ENCODE results near the gene MYRF. TPM values are rescaled to one million over a fixed set of nuclear protein-coding genes. Genes with fewer than 3 reads are reported as not detected.
A peak's percentile ranks its signal among the peaks of the same experiment; 100 is the strongest.

Gene MYRF
- total RNA-seq, 2 donors from 2014 or later: 7.0 to 13.1 TPM

- Histone ChIP-seq H3K4me1 (peaks cover 0 to 18% of the 10 kb centered on the region in 2 donors), H3K36me3 (peaks cover 7% of the 10 kb centered on the region), H3K27me3 (no peaks in the 10 kb centered on the region), H3K9me3 (no peaks in the 10 kb centered on the region), H3K4me3 (no peak overlapping the region), H3K27ac (no peak overlapping the region)
- TF ChIP-seq CTCF (IDR thresholded peaks at IDR 0.05): no peak
- no peak for DNase-seq (ENCODE audit: low spot score)
These were observed 32.5 kb upstream of the MYRF start for GRCh38 chr11:61719978-61720377.

DNA sequence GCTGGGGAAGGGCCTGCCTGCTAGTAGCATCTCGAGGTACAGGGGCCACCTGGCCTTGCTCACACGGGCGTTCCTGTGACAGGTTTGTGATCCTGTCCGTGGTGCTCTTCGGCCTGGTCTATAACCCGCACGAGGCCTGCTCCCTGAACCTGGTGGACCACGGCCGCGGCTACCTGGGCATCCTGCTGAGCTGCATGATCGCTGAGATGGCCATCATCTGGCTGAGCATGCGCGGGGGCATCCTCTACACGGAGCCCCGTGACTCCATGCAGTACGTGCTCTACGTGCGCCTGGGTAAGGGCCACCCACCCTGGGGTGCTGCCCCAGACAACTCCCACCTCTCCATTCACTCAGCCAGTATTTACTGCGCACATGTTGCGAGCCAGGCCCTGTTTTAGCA lies 31.8 kb upstream of the MYRF start:
- Histone ChIP-seq H3K9me3 (no peaks in the 10 kb centered on the region), H3K36me3 (peaks cover 9% of the 10 kb centered on the region), H3K4me1 (peaks cover 0 to 24% of the 10 kb centered on the region in 2 donors), H3K4me3 (no peak overlapping the region), H3K27me3 (no peaks in the 10 kb centered on the region), H3K27ac (no peak overlapping the region)
- no peak for DNase-seq (ENCODE audit: low spot score)
- no peak for TF ChIP-seq CTCF (IDR thresholded peaks at IDR 0.05)

GRCh38 chr11:61724437-61724836 lies 28.0 kb upstream of the MYRF start:
- Histone ChIP-seq H3K4me1 (peaks cover 0 to 43% of the 10 kb centered on the region in 2 donors), H3K36me3 (peaks cover 9% of the 10 kb centered on the region), H3K9me3 (no peaks in the 10 kb centered on the region), H3K4me3 (no peak overlapping the region), H3K27me3 (no peaks in the 10 kb centered on the region), H3K27ac (peak overlapping the region in 1 of 2 donors; percentile 37)
- no peak for DNase-seq (ENCODE audit: low spot score)
- no peak for TF ChIP-seq CTCF (IDR thresholded peaks at IDR 0.05)

DNA sequence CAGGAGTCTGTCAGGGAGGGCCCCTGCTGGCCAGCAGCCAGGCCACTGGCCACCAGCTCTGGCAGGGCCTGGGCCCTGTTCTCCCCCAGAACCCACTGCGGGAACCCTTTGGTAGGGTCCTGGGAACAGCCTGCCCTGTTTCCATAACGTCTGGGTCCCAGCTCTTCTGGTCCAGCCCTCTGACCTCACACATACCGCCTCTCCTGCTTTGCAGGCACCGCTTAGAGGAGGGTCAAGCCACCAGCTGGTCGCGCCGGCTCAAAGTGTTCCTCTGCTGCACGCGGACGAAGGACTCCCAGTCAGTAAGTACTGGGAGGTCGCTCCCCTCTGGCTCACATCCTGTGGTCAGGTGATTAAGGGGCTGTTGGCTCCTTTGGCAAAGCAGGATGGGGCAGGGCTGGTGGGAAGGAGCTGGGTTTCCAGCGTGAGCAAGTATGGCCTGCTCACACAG lies 26.6 kb upstream of the MYRF start:
- Histone ChIP-seq H3K4me1 (peaks cover 0 to 44% of the 10 kb centered on the region in 2 donors), H3K4me3 (no peak overlapping the region), H3K9me3 (no peaks in the 10 kb centered on the region), H3K27me3 (no peaks in the 10 kb centered on the region), H3K36me3 (peaks cover 9% of the 10 kb centered on the region), H3K27ac (peak overlapping the region; percentile 37 to 71)
- no peak for DNase-seq (ENCODE audit: low spot score)
- no peak for TF ChIP-seq CTCF (IDR thresholded peaks at IDR 0.05)

DNA sequence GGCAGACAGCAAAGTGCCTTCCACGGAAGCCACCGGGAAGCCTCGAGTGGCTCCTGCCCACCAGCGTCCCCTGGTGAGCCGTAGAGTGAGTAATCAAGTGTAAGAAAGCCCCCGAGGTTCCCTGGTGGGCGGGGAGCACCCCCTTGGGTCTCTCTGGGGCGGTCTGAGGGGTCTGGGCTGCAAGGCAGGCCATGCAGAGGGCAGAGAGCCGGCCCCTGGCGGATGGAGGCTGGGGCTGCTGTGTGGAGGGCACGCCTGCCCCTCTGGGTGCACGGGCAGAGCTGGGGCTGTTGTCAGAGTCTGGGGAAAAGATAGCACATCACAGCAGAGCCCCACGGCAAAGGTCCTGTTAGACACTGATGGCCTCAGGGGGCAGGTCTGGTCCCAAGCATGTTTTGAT lies 25.7 kb upstream of the MYRF start:
- H3K36me3 ChIP-seq: peaks cover 7% of the 10 kb centered on the region
- no peak overlapping the region for H3K4me3 ChIP-seq
- no peaks in the 10 kb centered on the region for H3K9me3 ChIP-seq
- H3K27me3 ChIP-seq: no peaks in the 10 kb centered on the region
- TF ChIP-seq CTCF (IDR thresholded peaks at IDR 0.05): no peak
- peaks cover 0 to 48% of the 10 kb centered on the region in 2 donors for H3K4me1 ChIP-seq
- no peak for DNase-seq (ENCODE audit: low spot score)
- peak overlapping the region; percentile 71 to 82 for H3K27ac ChIP-seq

DNA sequence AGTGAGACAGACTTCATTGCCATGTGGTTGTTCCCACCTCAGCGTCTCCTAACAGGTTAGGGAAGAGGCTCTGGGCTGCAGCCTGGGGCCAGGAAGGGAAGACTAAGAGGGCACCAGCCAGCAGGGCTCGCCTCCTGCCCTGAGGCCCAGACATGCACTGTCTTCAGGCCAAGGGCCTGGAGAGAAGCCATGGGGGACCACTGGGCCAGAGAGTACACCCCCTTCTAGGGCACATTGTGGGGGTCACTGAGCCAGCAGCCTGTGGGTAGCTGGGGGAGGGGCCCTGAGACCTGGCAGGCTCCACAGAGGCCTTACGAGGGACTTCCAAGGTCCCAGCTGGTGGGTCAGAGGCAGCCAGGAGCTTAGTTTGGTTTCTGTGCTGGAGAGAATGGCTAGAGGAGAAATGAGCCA lies 25.0 kb upstream of the MYRF start:
- Histone ChIP-seq H3K36me3 (peaks cover 4% of the 10 kb centered on the region), H3K27ac (peak overlapping the region; percentile 71 to 82)

More for the DNA sequence above, 25.0 kb upstream of the MYRF start:
- Histone ChIP-seq H3K27me3 (no peaks in the 10 kb centered on the region), H3K9me3 (no peaks in the 10 kb centered on the region), H3K4me1 (peaks cover 0 to 53% of the 10 kb centered on the region in 2 donors), H3K4me3 (no peak overlapping the region)
- no peak for DNase-seq (ENCODE audit: low spot score)
- TF ChIP-seq CTCF (IDR thresholded peaks at IDR 0.05): no peak
